Mesendoderm (in vitro differentiated cells): Measurements from ENCODE around the gene FLYWCH1.
"Not testable (repeated sequence)": the region's sequence is repeated elsewhere in the genome, so short reads cannot be mapped to it uniquely, and the experiment has no call there.

Experiments
- DNase-seq: peaks from one replicate; pipeline ENCODE4 v3.0.0; 2013
- H2AK5ac ChIP-seq: 2 replicates; pipeline ENCODE4 v1.6.1; 2013; ENCODE audit warnings: low read length, inconsistent platforms
- H2BK120ac ChIP-seq: 2 replicates; pipeline ENCODE4 v1.6.1; 2013; ENCODE audit warnings: low read depth, mild to moderate bottlenecking, low read length, moderate library complexity, mixed read lengths
- H2BK15ac ChIP-seq: replicated peaks from 2 replicates; pipeline ENCODE4 v1.6.1; 2013; ENCODE audit warnings: low read depth, mild to moderate bottlenecking, moderate library complexity
- H2BK5ac ChIP-seq: 2 replicates; pipeline ENCODE4 v1.6.1; 2013; ENCODE audit warnings: low read length, inconsistent platforms
- H3K18ac ChIP-seq: 2 replicates; pipeline ENCODE4 v1.6.1; 2013; ENCODE audit warnings: mild to moderate bottlenecking, low read length, mixed read lengths
- H3K23ac ChIP-seq: one replicate; pipeline ENCODE4 v1.6.1; 2013; ENCODE audit warnings: low read length
- H3K27ac ChIP-seq: 2 replicates; pipeline ENCODE4 v1.5.1; 2013; ENCODE audit warnings: low read depth, mild to moderate bottlenecking, inconsistent platforms, low read length, moderate library complexity
- H3K27me3 ChIP-seq: 2 replicates; pipeline ENCODE4 v1.6.1; 2013; ENCODE audit warnings: low read length, control low read depth, mild to moderate bottlenecking, inconsistent platforms; ENCODE audit not compliant: insufficient read depth, poor library complexity
- H3K36me3 ChIP-seq: 2 replicates; pipeline ENCODE4 v1.6.1; 2013; ENCODE audit warnings: low read length, inconsistent platforms; ENCODE audit not compliant: control insufficient read depth, insufficient read depth
- H3K4ac ChIP-seq: one replicate; pipeline ENCODE4 v1.6.1; 2013; ENCODE audit warnings: low read depth, mild to moderate bottlenecking, low read length, moderate library complexity
- H3K4me1 ChIP-seq: 2 replicates; pipeline ENCODE4 v1.6.1; 2013; ENCODE audit warnings: low read depth, low read length, inconsistent platforms; ENCODE audit not compliant: control insufficient read depth
- H3K4me2 ChIP-seq: 2 replicates; pipeline ENCODE4 v1.6.1; 2013; ENCODE audit warnings: low read length
- H3K4me3 ChIP-seq: 2 replicates; pipeline ENCODE4 v1.5.1; 2013; ENCODE audit warnings: mild to moderate bottlenecking, low read length
- H3K56ac ChIP-seq: one replicate; pipeline ENCODE4 v1.6.1; 2013; ENCODE audit warnings: low read length
- H3K79me1 ChIP-seq: 2 replicates; pipeline ENCODE4 v1.6.1; 2013; ENCODE audit warnings: low read length, inconsistent platforms
- H3K79me2 ChIP-seq: 2 replicates; pipeline ENCODE4 v1.6.1; 2013; ENCODE audit warnings: mild to moderate bottlenecking, low read length; ENCODE audit not compliant: control insufficient read depth, insufficient read depth
- H3K9ac ChIP-seq: 2 replicates; pipeline ENCODE4 v1.6.1; 2013; ENCODE audit warnings: low read length, inconsistent platforms
- H4K5ac ChIP-seq: one replicate; pipeline ENCODE4 v1.6.1; 2013; ENCODE audit warnings: low read length
- H4K8ac ChIP-seq: one replicate; pipeline ENCODE4 v1.6.1; 2013; ENCODE audit warnings: low read depth, mild to moderate bottlenecking, control low read depth, low read length, moderate library complexity
- WGBS: extraction: QIAGEN DNeasy Blood & Tissue Kit; methylation state at CpG from one replicate; pipeline ENCODE4 v1.1.7; 2013; ENCODE audit warnings: low lambda C conversion rate, missing lambda C conversion rate; ENCODE audit not compliant: insufficient coverage; ENCODE audit errors: extremely low coverage; 5-methylcytosine and 5-hydroxymethylcytosine counted together

Gene FLYWCH1

GRCh38 chr16:2907084-2907753 lies 4.5 kb upstream of the FLYWCH1 start:
- not testable (repeated sequence) for H3K4me1 ChIP-seq, H4K8ac ChIP-seq, H2BK120ac ChIP-seq, H2BK15ac ChIP-seq, H3K56ac ChIP-seq, H3K18ac ChIP-seq, H2BK5ac ChIP-seq, H3K27me3 ChIP-seq, H3K79me2 ChIP-seq, H3K79me1 ChIP-seq, H3K4me2 ChIP-seq, H3K4ac ChIP-seq, H4K5ac ChIP-seq, H3K36me3 ChIP-seq, H2AK5ac ChIP-seq, H3K23ac ChIP-seq, H3K27ac ChIP-seq, H3K9ac ChIP-seq, H3K4me3 ChIP-seq
- WGBS = no CpG with 5 or more reads among the region's 17 CpGs
- peak; percentile 91 for DNase-seq

- H3K79me1 ChIP-seq = no peaks in the 10 kb centered on the region
- H2BK120ac ChIP-seq = no peak overlapping the region
- H3K56ac ChIP-seq = no peak overlapping the region
- no peak overlapping the region for H3K4ac ChIP-seq
- WGBS = no CpG with 5 or more reads among the region's 5 CpGs
- H2BK15ac ChIP-seq = no peak overlapping the region
- H2AK5ac ChIP-seq = no peak overlapping the region
- no peak overlapping the region for H3K27ac ChIP-seq
- no peak overlapping the region for H4K5ac ChIP-seq
- no peak overlapping the region for H3K18ac ChIP-seq
- no peaks in the 10 kb centered on the region for H3K79me2 ChIP-seq
- H3K4me2 ChIP-seq = no peak overlapping the region
- H3K27me3 ChIP-seq = peaks cover 3% of the 10 kb centered on the region
- H3K36me3 ChIP-seq = peaks cover 2% of the 10 kb centered on the region
- H2BK5ac ChIP-seq = no peak overlapping the region
- H3K4me1 ChIP-seq = no peaks in the 10 kb centered on the region
- no peak overlapping the region for H3K4me3 ChIP-seq
- no peak for DNase-seq
- no peak overlapping the region for H3K23ac ChIP-seq
- no peak overlapping the region for H4K8ac ChIP-seq
- no peak overlapping the region for H3K9ac ChIP-seq
Observed at GRCh38 chr16:2910441-2910969, 1.2 kb upstream of the FLYWCH1 start.

GRCh38 chr16:2912330-2913199 lies 834 bp downstream of the FLYWCH1 start:
- Histone ChIP-seq H3K79me2 (no peaks in the 10 kb centered on the region), H3K9ac (peak overlapping the region; percentile 70), H4K5ac (no peak overlapping the region), H3K4me2 (peak overlapping the region; percentile 89), H3K27ac (no peak overlapping the region), H2AK5ac (no peak overlapping the region), H3K56ac (peak overlapping the region; percentile 88), H3K23ac (no peak overlapping the region), H2BK120ac (no peak overlapping the region), H2BK15ac (no peak overlapping the region), H3K4me1 (no peaks in the 10 kb centered on the region), H3K18ac (peak overlapping the region; percentile 63), H3K27me3 (peaks cover 3% of the 10 kb centered on the region), H2BK5ac (no peak overlapping the region), H3K79me1 (no peaks in the 10 kb centered on the region), H3K36me3 (peaks cover 2% of the 10 kb centered on the region), H3K4ac (no peak overlapping the region), H3K4me3 (peak overlapping the region; percentile 39), H4K8ac (no peak overlapping the region)
- peak; percentile 22 for DNase-seq
- no CpG with 5 or more reads among the region's 39 CpGs for WGBS

GRCh38 chr16:2913603-2914002 lies 1.9 kb downstream of the FLYWCH1 start:
- H4K8ac ChIP-seq = no peak overlapping the region
- WGBS = no CpG with 5 or more reads among the region's 7 CpGs
- DNase-seq = no peak
- H2BK15ac ChIP-seq = no peak overlapping the region
- H3K23ac ChIP-seq = no peak overlapping the region
- H3K4ac ChIP-seq = no peak overlapping the region
- no peak overlapping the region for H2BK120ac ChIP-seq
- H3K56ac ChIP-seq = no peak overlapping the region
- no peak overlapping the region for H3K9ac ChIP-seq
- no peaks in the 10 kb centered on the region for H3K79me1 ChIP-seq
- no peak overlapping the region for H3K4me2 ChIP-seq
- H3K27ac ChIP-seq = no peak overlapping the region
- H4K5ac ChIP-seq = no peak overlapping the region
- no peaks in the 10 kb centered on the region for H3K4me1 ChIP-seq
- H3K4me3 ChIP-seq = no peak overlapping the region
- no peaks in the 10 kb centered on the region for H3K79me2 ChIP-seq
- H3K18ac ChIP-seq = no peak overlapping the region
- H2AK5ac ChIP-seq = no peak overlapping the region
- H3K27me3 ChIP-seq = peaks cover 3% of the 10 kb centered on the region
- H3K36me3 ChIP-seq = peaks cover 2% of the 10 kb centered on the region
- H2BK5ac ChIP-seq = no peak overlapping the region

GRCh38 chr16:2914233-2914632 lies 2.5 kb downstream of the FLYWCH1 start:
- no CpG with 5 or more reads among the region's 12 CpGs for WGBS
- Histone ChIP-seq H3K36me3 (peaks cover 2% of the 10 kb centered on the region), H3K4me1 (no peaks in the 10 kb centered on the region), H3K56ac (no peak overlapping the region), H3K4me3 (no peak overlapping the region), H2BK120ac (no peak overlapping the region), H3K27ac (no peak overlapping the region), H2BK15ac (no peak overlapping the region), H3K18ac (no peak overlapping the region), H4K5ac (no peak overlapping the region), H3K4me2 (no peak overlapping the region), H4K8ac (no peak overlapping the region), H3K79me1 (no peaks in the 10 kb centered on the region), H3K79me2 (no peaks in the 10 kb centered on the region), H3K23ac (no peak overlapping the region), H3K4ac (no peak overlapping the region), H2BK5ac (no peak overlapping the region), H3K9ac (no peak overlapping the region), H2AK5ac (no peak overlapping the region), H3K27me3 (peaks cover 3% of the 10 kb centered on the region)
- DNase-seq = peak; percentile 40
